ENCODE measurements around the gene ABCD1. TPM values are rescaled to one million over a fixed set of nuclear protein-coding genes. Genes with fewer than 3 reads are reported as not detected.

ABCD1 gene
- total RNA-seq, 4 donors from 2014 or later: 19.9 to 54.6 (median 34.5) TPM

DNA sequence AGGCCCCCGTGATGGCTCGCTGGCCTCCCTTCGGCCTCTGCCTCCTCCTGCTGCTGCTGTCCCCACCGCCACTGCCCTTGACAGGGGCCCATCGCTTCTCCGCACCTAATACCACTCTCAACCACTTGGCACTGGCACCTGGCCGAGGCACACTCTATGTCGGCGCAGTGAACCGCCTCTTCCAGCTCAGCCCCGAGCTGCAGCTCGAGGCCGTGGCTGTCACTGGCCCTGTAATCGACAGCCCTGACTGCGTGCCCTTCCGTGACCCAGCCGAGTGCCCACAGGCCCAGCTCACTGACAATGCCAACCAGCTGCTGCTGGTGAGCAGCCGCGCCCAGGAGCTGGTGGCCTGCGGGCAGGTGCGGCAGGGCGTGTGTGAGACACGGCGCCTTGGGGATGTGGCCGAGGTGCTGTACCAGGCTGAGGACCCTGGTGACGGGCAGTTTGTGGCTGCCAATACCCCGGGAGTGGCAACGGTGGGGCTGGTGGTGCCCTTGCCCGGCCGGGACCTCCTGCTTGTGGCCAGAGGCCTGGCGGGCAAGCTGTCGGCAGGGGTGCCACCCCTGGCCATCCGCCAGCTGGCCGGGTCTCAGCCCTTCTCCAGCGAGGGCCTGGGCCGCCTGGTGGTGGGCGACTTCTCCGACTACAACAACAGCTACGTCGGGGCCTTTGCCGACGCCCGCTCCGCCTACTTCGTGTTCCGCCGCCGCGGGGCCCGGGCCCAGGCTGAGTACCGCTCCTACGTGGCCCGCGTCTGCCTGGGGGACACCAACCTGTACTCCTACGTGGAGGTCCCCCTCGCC lies 42.4 kb downstream of the ABCD1 start:
- Histone ChIP-seq H3K9me3 (no peaks in the 10 kb centered on the region), H3K4me1 (no peaks in the 10 kb centered on the region), H3K36me3 (no peaks in the 10 kb centered on the region), H3K4me3 (no peak overlapping the region), H3K27me3 (no peaks in the 10 kb centered on the region), H3K27ac (no peak overlapping the region)
- peak in 1 of 2 donors; percentile 31 for DNase-seq
- in situ Hi-C loops (cut with MboI; ENCODE audit: low sequenced_read_pairs in 4 of 4): no loop called here
- intact Hi-C loops (cut with DNase I; ENCODE audit: low total_unique reads): no loop called here
- TF ChIP-seq, protein P1, sequence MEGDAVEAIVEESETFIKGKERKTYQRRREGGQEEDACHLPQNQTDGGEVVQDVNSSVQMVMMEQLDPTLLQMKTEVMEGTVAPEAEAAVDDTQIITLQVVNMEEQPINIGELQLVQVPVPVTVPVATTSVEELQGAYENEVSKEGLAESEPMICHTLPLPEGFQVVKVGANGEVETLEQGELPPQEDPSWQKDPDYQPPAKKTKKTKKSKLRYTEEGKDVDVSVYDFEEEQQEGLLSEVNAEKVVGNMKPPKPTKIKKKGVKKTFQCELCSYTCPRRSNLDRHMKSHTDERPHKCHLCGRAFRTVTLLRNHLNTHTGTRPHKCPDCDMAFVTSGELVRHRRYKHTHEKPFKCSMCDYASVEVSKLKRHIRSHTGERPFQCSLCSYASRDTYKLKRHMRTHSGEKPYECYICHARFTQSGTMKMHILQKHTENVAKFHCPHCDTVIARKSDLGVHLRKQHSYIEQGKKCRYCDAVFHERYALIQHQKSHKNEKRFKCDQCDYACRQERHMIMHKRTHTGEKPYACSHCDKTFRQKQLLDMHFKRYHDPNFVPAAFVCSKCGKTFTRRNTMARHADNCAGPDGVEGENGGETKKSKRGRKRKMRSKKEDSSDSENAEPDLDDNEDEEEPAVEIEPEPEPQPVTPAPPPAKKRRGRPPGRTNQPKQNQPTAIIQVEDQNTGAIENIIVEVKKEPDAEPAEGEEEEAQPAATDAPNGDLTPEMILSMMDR (IDR thresholded peaks at IDR 0.05 in 4 of 5, conservative IDR thresholded peaks at IDR 0.05 in 1 of 5): no peak
- no peak for TF ChIP-seq POLR2A (IDR thresholded peaks at IDR 0.05)
- ATAC-seq: peak in 1 of 2 donors; percentile 19

GRCh38 chrX:153767674-153768055 lies 43.0 kb downstream of the ABCD1 start:
- Histone ChIP-seq H3K4me3 (no peak overlapping the region), H3K27me3 (no peaks in the 10 kb centered on the region), H3K27ac (no peak overlapping the region), H3K9me3 (no peaks in the 10 kb centered on the region), H3K36me3 (no peaks in the 10 kb centered on the region), H3K4me1 (no peaks in the 10 kb centered on the region)
- in situ Hi-C loops (cut with MboI; ENCODE audit: low sequenced_read_pairs in 4 of 4) (no loop called here), intact Hi-C loops (cut with DNase I; ENCODE audit: low total_unique reads) (no loop called here)
- ATAC-seq (no peak), DNase-seq (no peak)
- no peak for TF ChIP-seq POLR2A (IDR thresholded peaks at IDR 0.05)
- TF ChIP-seq, protein P1 (IDR thresholded peaks at IDR 0.05 in 4 of 5, conservative IDR thresholded peaks at IDR 0.05 in 1 of 5): no peak

DNA sequence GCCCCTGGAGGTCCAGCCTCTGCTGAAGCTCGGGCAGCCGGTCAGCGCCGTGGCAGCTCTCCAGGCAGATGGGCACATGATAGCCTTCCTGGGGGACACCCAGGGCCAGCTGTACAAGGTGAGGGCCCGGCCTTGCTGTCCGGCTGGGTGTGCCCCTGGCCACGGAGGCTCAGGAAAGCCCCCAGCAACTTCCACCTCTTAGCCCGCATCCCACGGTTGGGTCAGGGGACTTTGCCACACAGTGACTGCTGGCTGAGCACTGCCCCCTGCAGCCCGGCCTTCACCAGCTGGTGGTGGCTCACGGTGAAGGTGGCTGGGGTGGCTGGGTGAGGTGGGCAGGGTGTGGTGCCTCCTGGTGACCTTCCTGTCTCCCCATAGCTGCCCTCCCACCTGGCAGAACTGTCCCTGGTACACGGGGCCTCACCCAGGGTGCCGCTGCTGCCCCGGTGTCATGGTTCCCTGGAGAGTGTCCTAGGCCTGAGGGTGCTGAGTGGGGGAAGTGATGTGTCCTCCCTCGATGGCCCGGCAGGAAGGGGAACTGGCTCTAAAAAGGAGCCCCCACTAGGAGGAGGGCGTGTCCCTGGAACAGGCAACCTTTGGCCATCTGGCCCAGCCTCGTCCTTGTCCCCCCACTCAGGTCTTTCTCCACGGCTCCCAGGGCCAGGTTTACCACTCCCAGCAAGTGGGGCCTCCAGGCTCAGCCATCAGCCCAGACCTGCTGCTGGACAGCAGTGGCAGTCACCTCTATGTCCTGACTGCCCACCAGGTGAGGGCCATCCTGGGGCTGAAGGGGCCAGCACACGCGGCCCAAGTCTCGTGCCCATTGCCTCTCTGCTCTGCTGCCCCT lies 43.9 kb downstream of the ABCD1 start:
- in situ Hi-C loops (cut with MboI; ENCODE audit: low sequenced_read_pairs in 4 of 4) (no loop called here), intact Hi-C loops (cut with DNase I; ENCODE audit: low total_unique reads) (no loop called here)
- ATAC-seq: no peak
- H3K4me1 ChIP-seq: no peaks in the 10 kb centered on the region
- no peak overlapping the region for H3K27ac ChIP-seq
- no peaks in the 10 kb centered on the region for H3K36me3 ChIP-seq
- no peaks in the 10 kb centered on the region for H3K9me3 ChIP-seq
- no peaks in the 10 kb centered on the region for H3K27me3 ChIP-seq
- DNase-seq: no peak
- TF ChIP-seq, protein P1 (IDR thresholded peaks at IDR 0.05 in 4 of 5, conservative IDR thresholded peaks at IDR 0.05 in 1 of 5): no peak
- TF ChIP-seq POLR2A (IDR thresholded peaks at IDR 0.05): no peak
- H3K4me3 ChIP-seq: no peak overlapping the region

DNA sequence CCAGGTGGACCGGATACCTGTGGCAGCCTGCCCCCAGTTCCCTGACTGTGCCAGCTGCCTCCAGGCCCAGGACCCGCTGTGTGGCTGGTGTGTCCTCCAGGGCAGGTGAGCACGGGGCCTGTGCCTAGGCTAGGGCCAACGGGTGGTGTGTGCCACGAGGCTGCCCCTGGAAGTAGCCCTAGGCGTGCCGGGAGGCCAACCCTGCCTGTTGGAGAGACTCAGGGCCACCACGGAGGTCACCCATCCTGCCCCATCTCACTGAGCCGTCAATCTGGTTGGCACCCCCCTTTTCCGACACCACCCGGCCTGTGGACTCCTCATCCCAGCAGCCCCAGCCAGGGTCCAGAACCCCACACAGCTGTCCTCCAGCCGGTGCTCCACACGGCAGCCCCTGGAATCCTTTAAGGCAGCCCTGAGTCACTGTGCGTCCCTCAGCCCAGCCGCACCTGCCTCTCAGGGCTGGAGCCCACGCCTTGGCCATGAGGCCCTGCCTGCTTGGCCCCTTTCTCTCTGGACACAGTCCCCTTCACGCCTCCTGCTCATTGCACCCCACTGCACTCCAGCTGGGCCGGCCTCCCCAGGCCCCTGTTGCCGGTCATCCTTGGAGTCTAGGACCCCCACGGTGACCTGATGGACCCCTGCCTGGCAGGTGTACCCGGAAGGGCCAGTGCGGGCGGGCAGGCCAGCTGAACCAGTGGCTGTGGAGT lies 44.7 kb downstream of the ABCD1 start:
- Histone ChIP-seq H3K4me1 (no peaks in the 10 kb centered on the region), H3K36me3 (no peaks in the 10 kb centered on the region), H3K27ac (no peak overlapping the region), H3K27me3 (no peaks in the 10 kb centered on the region), H3K9me3 (no peaks in the 10 kb centered on the region), H3K4me3 (no peak overlapping the region)
- intact Hi-C loops (cut with DNase I; ENCODE audit: low total_unique reads): no loop called here
- no peak for ATAC-seq
- DNase-seq: no peak
- in situ Hi-C loops (cut with MboI; ENCODE audit: low sequenced_read_pairs in 4 of 4): no loop called here
- no peak for TF ChIP-seq POLR2A (IDR thresholded peaks at IDR 0.05)
- TF ChIP-seq, protein P1 (IDR thresholded peaks at IDR 0.05 in 4 of 5, conservative IDR thresholded peaks at IDR 0.05 in 1 of 5): no peak
